GM13976 (cell line): ENCODE measurements around the gene LRP5.

ENCODE experiments used
- DNase-seq: peaks from one replicate; pipeline ENCODE4 v3.0.0; 2012; ENCODE audit warnings: low spot score
- in situ Hi-C: fragments of 300-500 bp; cut with MboI; formaldehyde crosslinking; loops from one replicate; pipeline ENCODE4 v1.12.0; 2022; ENCODE audit warnings: low sequenced_read_pairs, mixed read lengths, inconsistent platforms; ENCODE audit not compliant: unreplicated experiment
- TF ChIP-seq, protein P1 (sequence below): IDR thresholded peaks from 2 replicates; pipeline ENCODE4 v1.5.1; 2012; ENCODE audit warnings: borderline replicate concordance, mild to moderate bottlenecking; ENCODE audit not compliant: insufficient read depth; ENCODE audit errors: extremely low read depth, missing control alignments, control extremely low read depth

Gene LRP5

DNA sequence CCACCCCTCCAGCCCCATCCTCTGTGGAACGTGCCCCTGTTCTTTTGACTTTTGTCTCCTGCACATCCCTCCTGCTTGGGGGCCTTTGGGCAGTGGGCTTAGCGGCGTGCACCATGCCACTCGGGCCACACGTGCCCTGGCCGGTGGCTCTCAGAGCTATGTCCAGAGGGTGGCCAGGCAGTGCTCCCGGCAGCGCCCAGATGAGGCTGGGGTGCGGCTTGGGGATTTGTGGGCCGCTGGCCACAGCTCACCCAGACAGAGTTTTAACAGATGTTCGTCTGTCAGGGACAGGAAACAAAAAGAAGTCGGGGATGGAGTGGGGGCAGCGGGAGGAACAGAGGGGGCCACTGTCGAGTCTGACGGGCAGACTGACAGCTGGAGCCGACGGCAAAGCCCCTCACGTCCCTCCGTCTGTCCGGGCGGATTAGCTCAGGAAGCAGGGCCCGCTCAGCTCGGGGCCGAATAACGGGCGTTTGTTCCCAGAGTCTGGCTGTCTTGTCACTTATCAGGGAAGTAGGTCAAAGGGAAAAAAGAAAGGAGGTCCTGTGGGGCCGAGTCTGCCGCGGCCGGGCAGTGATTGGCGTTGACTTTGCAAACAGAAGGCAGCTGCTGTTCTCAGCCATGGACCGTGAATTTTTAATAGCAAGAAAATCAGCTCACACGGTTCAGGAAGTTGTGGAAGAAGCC is 61.6 kb downstream of the LRP5 start:
- in situ Hi-C loops, result no loop called here
- TF ChIP-seq, protein P1, sequence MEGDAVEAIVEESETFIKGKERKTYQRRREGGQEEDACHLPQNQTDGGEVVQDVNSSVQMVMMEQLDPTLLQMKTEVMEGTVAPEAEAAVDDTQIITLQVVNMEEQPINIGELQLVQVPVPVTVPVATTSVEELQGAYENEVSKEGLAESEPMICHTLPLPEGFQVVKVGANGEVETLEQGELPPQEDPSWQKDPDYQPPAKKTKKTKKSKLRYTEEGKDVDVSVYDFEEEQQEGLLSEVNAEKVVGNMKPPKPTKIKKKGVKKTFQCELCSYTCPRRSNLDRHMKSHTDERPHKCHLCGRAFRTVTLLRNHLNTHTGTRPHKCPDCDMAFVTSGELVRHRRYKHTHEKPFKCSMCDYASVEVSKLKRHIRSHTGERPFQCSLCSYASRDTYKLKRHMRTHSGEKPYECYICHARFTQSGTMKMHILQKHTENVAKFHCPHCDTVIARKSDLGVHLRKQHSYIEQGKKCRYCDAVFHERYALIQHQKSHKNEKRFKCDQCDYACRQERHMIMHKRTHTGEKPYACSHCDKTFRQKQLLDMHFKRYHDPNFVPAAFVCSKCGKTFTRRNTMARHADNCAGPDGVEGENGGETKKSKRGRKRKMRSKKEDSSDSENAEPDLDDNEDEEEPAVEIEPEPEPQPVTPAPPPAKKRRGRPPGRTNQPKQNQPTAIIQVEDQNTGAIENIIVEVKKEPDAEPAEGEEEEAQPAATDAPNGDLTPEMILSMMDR, result no peak
- no peak for DNase-seq

DNA sequence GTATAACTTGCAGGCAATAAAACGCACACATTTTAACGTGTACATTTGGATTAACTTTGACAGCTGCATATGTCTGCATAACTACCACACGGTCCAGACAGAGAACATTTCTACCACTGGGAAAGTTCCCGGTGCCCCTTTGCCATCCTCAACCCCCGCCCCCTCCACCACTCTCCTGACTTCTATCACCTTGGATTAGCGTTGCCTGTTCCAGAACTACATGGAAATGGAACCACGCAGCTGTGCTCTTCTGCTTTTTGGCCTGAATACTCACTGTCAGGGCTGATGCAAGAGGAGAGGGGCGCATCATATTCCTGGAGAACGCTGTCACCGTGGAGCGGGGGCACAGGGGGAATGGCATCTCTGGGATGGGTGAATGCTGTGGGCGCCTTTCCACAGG is 62.1 kb downstream of the LRP5 start:
- TF ChIP-seq, protein P1, result no peak
- DNase-seq, result no peak
- in situ Hi-C loops, result no loop called here

DNA sequence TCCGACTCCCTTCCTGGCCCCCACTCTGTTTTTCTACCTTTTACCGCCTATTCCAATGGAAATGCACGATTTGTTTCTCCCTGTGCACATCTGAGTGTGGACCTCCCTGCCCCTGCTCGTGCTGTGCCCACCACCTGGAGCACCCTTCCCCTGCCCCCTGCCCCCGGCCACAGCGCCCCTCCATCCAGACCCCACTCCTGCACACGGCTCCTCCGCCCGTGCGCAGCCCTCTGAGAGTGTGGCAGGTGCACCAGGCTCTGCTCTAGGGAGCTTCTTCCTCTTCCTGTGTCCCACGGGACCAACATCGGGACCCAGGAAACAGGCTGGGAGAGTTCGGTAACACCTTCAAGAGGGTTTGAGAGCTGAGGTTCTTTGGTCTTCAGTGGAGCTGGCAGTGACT is 62.9 kb downstream of the LRP5 start:
- DNase-seq, result no peak
- in situ Hi-C loops, result no loop called here
- TF ChIP-seq, protein P1, result no peak

DNA sequence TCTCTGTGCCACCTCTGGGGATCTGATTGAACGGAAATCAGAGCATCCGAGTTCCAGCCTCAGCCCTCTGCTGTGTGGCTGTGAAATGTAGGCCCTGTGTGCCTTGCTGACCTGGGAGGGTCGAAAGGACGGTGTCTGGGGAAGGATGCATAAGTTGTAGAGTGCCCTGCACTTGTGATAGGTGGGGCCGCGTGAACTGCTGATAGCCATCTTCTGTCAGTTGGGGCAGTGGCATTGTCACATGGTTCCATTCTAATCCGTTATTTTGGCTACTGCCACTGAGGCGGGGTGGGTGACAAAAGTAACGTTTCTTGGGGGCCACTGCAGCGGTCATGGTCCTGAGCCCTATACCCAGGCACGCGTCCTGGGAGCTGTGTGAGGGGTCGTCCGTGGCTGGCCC is 63.4 kb downstream of the LRP5 start:
- no peak for DNase-seq

DNA sequence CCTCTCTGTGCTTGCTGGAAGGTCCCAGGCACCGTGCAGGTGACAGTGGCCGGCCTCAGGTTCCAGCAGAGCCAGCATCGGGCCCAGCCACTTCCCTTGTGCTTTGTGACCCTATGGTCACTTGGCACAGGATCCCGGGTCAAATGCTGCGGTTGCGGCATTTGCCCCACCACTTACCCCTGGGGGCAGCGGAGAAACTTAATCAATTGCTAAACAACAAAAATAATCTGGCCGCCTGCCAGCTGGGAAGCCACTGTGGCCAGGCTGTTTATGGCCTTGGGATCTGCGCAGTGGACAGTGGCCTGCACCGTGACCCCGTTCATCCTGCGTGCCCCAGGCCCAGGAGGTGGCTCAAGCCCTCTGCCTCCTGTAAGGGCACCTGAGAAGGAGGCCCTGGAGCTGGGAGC is 65.0 kb downstream of the LRP5 start:
- in situ Hi-C loops, result no loop called here
- DNase-seq, result no peak
- TF ChIP-seq, protein P1, result no peak

More for the DNA sequence above, 63.4 kb downstream of the LRP5 start:
- TF ChIP-seq, protein P1, result no peak
- in situ Hi-C loops, result no loop called here

DNA sequence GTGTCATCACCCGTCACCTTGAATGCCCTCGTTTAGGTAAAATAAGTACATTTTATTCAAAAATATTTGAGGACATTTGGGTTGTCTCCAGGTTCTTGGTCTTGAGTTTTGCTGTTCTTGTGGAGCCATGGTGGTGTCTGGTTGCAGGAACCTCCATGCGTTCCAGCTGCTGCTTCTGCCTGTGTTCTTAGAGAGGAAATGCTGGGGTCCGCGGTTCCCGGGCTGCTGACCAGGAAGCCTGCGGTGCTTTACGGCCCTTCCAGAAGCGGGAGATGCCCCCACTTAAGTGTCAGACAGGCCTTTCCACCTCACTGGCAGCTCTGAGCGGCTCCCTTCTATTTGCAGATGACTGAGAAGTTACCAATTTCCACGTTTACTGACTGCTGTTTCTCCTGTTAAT is 66.8 kb downstream of the LRP5 start:
- in situ Hi-C loops, result no loop called here
- TF ChIP-seq, protein P1, result no peak
- no peak for DNase-seq
